ENCODE data around the gene GABRG2.

GABRG2 gene

DNA sequence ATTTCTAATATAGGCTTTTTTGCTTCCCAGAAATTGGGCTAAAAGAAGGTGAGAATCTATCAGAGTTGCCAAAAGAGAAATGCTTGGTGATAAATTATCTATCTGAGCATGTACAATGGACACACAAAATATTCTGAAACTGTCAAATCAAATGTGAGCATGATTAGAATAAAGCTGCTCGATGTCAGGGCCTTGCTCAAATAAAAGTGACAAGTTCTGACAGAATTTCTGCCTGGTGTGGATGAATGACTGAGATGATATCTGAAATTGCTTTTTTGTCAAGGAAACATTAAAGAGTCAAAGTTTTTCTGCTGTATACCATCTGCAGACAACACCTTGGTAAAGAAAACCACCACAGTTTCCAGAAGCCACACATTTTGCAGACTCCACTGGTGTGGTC lies 128.8 kb downstream of the GABRG2 start:
- no peak for DNase-seq

- DNase-seq = no peak
Measured at GRCh38 chr5:162202285-162202880, 134.8 kb downstream of the GABRG2 start.

Data from NCI-H1048 (cell line).